SK-N-SH treated with all-trans-retinoic acid at 6 μM for 48 hours (cell line): ENCODE data around the gene RPLP2.

Experiments
- ATAC-seq: fragments of 200-7000 bp; cut with Tn5 transposase; 3 replicates; pipeline ENCODE4 v1.9.1; 2020; ENCODE audit warnings: mild to moderate bottlenecking, moderate library complexity
- CREB5 ChIP-seq: fragments of 250-450 bp; sonication (Bioruptor Pico); IDR thresholded peaks from 2 replicates; pipeline ENCODE4 v1.5.1; 2020; ENCODE audit warnings: low read depth, mild to moderate bottlenecking, moderate library complexity
- CSDC2 ChIP-seq: fragments of 250-450 bp; sonication (Bioruptor Pico); IDR thresholded peaks from 2 replicates; pipeline ENCODE4 v1.5.0; 2020; ENCODE audit warnings: mild to moderate bottlenecking, moderate library complexity
- CSRNP3 ChIP-seq: fragments of 250-450 bp; sonication (Bioruptor Pico); IDR thresholded peaks from 2 replicates; pipeline ENCODE4 v1.5.1; 2021; ENCODE audit warnings: mild to moderate bottlenecking, moderate library complexity
- ESRRG ChIP-seq: fragments of 250-450 bp; sonication (Bioruptor Pico); IDR thresholded peaks from 2 replicates; pipeline ENCODE4 v1.6.1; 2021; ENCODE audit warnings: mild to moderate bottlenecking
- GLIS3 ChIP-seq: fragments of 250-450 bp; sonication (Bioruptor Pico); IDR thresholded peaks from 2 replicates; pipeline ENCODE4 v1.5.0; 2020; ENCODE audit warnings: mild to moderate bottlenecking, moderate library complexity
- OSR1 ChIP-seq: fragments of 250-450 bp; sonication (Bioruptor Pico); IDR thresholded peaks from 2 replicates; pipeline ENCODE4 v1.8.0; 2022; ENCODE audit warnings: moderate library complexity, mild to moderate bottlenecking, inconsistent platforms
- PATZ1 ChIP-seq: fragments of 250-450 bp; sonication (Bioruptor Pico); IDR thresholded peaks from 2 replicates; pipeline ENCODE4 v1.8.0; 2020; ENCODE audit warnings: mild to moderate bottlenecking, moderate library complexity, borderline replicate concordance
- POU6F1 ChIP-seq: fragments of 250-450 bp; sonication (Bioruptor Pico); IDR thresholded peaks from 2 replicates; pipeline ENCODE4 v1.8.0; 2021; ENCODE audit warnings: low read depth, mild to moderate bottlenecking, moderate library complexity, borderline replicate concordance
- PPARA ChIP-seq: fragments of 250-450 bp; sonication (Bioruptor Pico); IDR thresholded peaks from 2 replicates; pipeline ENCODE4 v1.5.0; 2020; ENCODE audit warnings: mild to moderate bottlenecking, borderline replicate concordance
- RARB ChIP-seq: fragments of 250-450 bp; sonication (Bioruptor Pico); IDR thresholded peaks from 2 replicates; pipeline ENCODE4 v1.8.0; 2021; ENCODE audit warnings: mild to moderate bottlenecking, moderate library complexity
- SNAI2 ChIP-seq: fragments of 250-450 bp; sonication (Bioruptor Pico); IDR thresholded peaks from 2 replicates; pipeline ENCODE4 v1.5.0; 2020; ENCODE audit warnings: mild to moderate bottlenecking, moderate library complexity
- TCF4 ChIP-seq: fragments of 250-450 bp; sonication (Bioruptor Pico); IDR thresholded peaks from 2 replicates; pipeline ENCODE4 v1.8.0; 2021; ENCODE audit warnings: mild to moderate bottlenecking, moderate library complexity, borderline replicate concordance
- TOX ChIP-seq: fragments of 250-450 bp; sonication (Bioruptor Pico); IDR thresholded peaks from 2 replicates; pipeline ENCODE4 v1.8.0; 2021; ENCODE audit warnings: mild to moderate bottlenecking, moderate library complexity, borderline replicate concordance
- ZC3H10 ChIP-seq: fragments of 250-450 bp; sonication (Bioruptor Pico); IDR thresholded peaks from 2 replicates; pipeline ENCODE4 v1.5.1; 2021; ENCODE audit warnings: mild to moderate bottlenecking, moderate library complexity
- ZFP3 ChIP-seq: fragments of 250-450 bp; sonication (Bioruptor Pico); IDR thresholded peaks from 2 replicates; pipeline ENCODE4 v1.5.0; 2020; ENCODE audit warnings: mild to moderate bottlenecking, moderate library complexity
- ZFP30 ChIP-seq: fragments of 450-650 bp; formaldehyde crosslinking; IDR thresholded peaks from 2 replicates; pipeline ENCODE4 v1.5.0; 2022; ENCODE audit warnings: mild to moderate bottlenecking, moderate library complexity
- ZNF565 ChIP-seq: fragments of 450-650 bp; formaldehyde crosslinking; conservative IDR thresholded peaks from 2 replicates; pipeline ENCODE4 v1.5.0; 2020; ENCODE audit warnings: low read depth, mild to moderate bottlenecking, moderate library complexity
- ZNF70 ChIP-seq: fragments of 450-650 bp; formaldehyde crosslinking; IDR thresholded peaks from 2 replicates; pipeline ENCODE4 v1.5.0; 2020; ENCODE audit warnings: mild to moderate bottlenecking, moderate library complexity
- TF ChIP-seq, protein P1 (sequence below): fragments of 250-450 bp; sonication (Bioruptor Pico); IDR thresholded peaks from 2 replicates; pipeline ENCODE4 v1.5.0; 2020; ENCODE audit warnings: mild to moderate bottlenecking, moderate library complexity

RPLP2 gene

DNA sequence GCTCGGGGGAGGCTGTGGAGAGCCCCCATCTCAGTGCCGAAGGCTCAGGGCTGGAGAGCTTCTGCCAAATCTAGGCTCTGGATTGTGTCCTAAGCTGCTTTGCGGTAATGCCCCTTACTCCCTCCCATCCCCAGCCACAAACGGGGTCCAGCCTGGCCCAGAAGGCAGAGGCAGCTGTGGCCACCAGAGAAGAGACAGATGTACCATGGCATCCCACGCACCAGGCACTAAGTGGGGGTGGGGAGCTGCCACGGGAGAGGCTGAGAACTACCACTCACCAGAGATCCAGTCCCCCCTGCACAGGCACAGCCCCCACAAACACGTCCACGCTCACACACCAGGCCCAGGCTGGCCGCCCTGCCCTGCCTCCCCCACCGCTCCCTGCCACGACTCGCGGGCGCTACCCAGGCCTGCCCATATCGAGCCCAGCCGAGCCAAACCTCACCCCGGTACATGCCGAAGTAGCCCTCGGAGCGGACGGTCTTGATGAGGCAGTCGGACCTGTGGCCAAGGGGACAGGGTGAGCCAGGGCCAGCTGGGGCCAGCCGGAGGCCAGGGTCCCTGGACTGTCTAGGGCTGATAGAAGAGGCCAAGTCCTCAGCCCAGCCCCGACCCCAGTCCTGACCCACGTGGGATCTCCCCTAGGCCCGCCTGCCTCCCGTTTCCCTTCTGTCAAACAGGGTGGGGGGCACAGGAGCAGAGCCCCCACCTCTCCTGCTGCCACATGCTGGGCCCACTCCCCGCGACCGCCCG is 15.6 kb upstream of the RPLP2 start (continued):
- TF ChIP-seq PATZ1 (CRISPR knock-in tag) (no peak), TCF4 (CRISPR knock-in tag) (no peak), PPARA (no peak)
- TF ChIP-seq, all 23 proteins: peak for 0

- ATAC-seq: no peak
- TF ChIP-seq CSRNP3 (CRISPR knock-in tag) (no peak), TOX (no peak), ZNF70 (CRISPR knock-in tag) (no peak), CSDC2 (CRISPR knock-in tag) (no peak), ZFP3 (CRISPR knock-in tag) (no peak), PATZ1 (CRISPR knock-in tag) (no peak), POU6F1 (CRISPR knock-in tag) (no peak), ZFP30 (CRISPR knock-in tag) (no peak), ZC3H10 (CRISPR knock-in tag) (no peak), ESRRG (CRISPR knock-in tag) (no peak), RARB (CRISPR knock-in tag) (no peak), OSR1 (no peak), ZNF565 (CRISPR knock-in tag) (no peak), CREB5 (CRISPR knock-in tag) (no peak), TCF4 (CRISPR knock-in tag) (no peak), PPARA (no peak), SNAI2 (CRISPR knock-in tag) (no peak), GLIS3 (CRISPR knock-in tag) (no peak)
- TF ChIP-seq, protein P1, sequence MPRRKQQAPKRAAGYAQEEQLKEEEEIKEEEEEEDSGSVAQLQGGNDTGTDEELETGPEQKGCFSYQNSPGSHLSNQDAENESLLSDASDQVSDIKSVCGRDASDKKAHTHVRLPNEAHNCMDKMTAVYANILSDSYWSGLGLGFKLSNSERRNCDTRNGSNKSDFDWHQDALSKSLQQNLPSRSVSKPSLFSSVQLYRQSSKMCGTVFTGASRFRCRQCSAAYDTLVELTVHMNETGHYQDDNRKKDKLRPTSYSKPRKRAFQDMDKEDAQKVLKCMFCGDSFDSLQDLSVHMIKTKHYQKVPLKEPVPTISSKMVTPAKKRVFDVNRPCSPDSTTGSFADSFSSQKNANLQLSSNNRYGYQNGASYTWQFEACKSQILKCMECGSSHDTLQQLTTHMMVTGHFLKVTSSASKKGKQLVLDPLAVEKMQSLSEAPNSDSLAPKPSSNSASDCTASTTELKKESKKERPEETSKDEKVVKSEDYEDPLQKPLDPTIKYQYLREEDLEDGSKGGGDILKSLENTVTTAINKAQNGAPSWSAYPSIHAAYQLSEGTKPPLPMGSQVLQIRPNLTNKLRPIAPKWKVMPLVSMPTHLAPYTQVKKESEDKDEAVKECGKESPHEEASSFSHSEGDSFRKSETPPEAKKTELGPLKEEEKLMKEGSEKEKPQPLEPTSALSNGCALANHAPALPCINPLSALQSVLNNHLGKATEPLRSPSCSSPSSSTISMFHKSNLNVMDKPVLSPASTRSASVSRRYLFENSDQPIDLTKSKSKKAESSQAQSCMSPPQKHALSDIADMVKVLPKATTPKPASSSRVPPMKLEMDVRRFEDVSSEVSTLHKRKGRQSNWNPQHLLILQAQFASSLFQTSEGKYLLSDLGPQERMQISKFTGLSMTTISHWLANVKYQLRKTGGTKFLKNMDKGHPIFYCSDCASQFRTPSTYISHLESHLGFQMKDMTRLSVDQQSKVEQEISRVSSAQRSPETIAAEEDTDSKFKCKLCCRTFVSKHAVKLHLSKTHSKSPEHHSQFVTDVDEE: no peak
These were observed 14.8 kb upstream of the RPLP2 start for GRCh38 chr11:794766-795633.
